PC-9 (cell line): ENCODE data around the gene NACC2.

Experiments used
- EZH2 ChIP-seq: fragments of 200-600 bp; sonication (generic); IDR thresholded peaks from 2 replicates; pipeline ENCODE4 v1.8.0; 2017; ENCODE audit warnings: antibody characterized with exemption, low read depth
- TF ChIP-seq, protein P1 (sequence below): fragments of 200-600 bp; sonication (generic); conservative IDR thresholded peaks from 2 replicates; pipeline ENCODE4 v1.6.1; 2017; ENCODE audit warnings: mixed run types, antibody characterized with exemption, mild to moderate bottlenecking, moderate library complexity

DNA sequence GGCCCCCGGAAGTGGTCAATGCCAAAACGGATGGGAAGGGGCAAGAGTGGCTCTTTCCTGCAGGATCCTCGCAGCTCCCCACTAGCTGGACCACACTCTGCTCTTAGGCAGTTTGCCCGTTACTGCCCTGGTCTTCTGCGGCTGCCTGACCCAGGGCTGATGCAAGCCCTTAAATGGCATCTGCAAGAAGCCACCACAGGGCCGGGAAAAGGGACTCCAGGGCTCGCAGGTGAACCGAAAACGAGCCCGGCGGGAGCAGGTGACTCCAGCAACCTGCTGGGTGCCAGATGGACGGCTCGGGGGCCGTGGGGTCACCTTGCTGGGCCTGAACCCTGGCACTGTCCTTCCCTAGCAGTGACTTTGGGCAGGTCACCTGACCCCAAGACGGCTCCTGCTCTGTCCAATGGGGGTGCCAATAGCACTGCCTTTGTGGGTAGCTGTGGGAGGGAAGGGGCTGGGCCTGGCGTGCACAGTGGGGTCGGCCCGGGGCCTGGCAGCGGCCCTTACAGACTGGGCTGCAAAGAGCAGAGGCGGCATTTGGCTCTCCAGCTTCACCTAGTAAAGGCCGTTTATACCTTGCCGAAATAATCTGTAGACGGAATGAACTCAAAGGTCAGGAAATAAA lies 22.3 kb upstream of the NACC2 start:
- TF ChIP-seq, protein P1, sequence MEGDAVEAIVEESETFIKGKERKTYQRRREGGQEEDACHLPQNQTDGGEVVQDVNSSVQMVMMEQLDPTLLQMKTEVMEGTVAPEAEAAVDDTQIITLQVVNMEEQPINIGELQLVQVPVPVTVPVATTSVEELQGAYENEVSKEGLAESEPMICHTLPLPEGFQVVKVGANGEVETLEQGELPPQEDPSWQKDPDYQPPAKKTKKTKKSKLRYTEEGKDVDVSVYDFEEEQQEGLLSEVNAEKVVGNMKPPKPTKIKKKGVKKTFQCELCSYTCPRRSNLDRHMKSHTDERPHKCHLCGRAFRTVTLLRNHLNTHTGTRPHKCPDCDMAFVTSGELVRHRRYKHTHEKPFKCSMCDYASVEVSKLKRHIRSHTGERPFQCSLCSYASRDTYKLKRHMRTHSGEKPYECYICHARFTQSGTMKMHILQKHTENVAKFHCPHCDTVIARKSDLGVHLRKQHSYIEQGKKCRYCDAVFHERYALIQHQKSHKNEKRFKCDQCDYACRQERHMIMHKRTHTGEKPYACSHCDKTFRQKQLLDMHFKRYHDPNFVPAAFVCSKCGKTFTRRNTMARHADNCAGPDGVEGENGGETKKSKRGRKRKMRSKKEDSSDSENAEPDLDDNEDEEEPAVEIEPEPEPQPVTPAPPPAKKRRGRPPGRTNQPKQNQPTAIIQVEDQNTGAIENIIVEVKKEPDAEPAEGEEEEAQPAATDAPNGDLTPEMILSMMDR: no peak
- no peak for TF ChIP-seq EZH2
